ENCODE results near the gene TBC1D22A.

The TBC1D22A gene

GRCh38 chr22:46741974-46742519 is 20.4 kb upstream of the TBC1D22A start:
- ATAC-seq, result no peak
- TF ChIP-seq ZFP3 (CRISPR knock-in tag; IDR thresholded peaks at IDR 0.05) (no peak), POU6F1 (CRISPR knock-in tag; IDR thresholded peaks at IDR 0.05; ENCODE audit: borderline replicate concordance, low read depth) (no peak), CSDC2 (CRISPR knock-in tag; IDR thresholded peaks at IDR 0.05) (no peak), CSRNP3 (CRISPR knock-in tag; IDR thresholded peaks at IDR 0.05) (no peak), TCF4 (CRISPR knock-in tag; IDR thresholded peaks at IDR 0.05; ENCODE audit: borderline replicate concordance) (no peak), ZFP30 (CRISPR knock-in tag; IDR thresholded peaks at IDR 0.05) (no peak), ZNF8 (CRISPR knock-in tag; IDR thresholded peaks at IDR 0.05) (no peak), ZNF565 (CRISPR knock-in tag; conservative IDR thresholded peaks at IDR 0.05; ENCODE audit: low read depth) (no peak), ZC3H10 (CRISPR knock-in tag; IDR thresholded peaks at IDR 0.05) (no peak), ARNTL (CRISPR knock-in tag; IDR thresholded peaks at IDR 0.05; ENCODE audit: borderline replicate concordance, low read depth) (no peak), SNAI2 (CRISPR knock-in tag; IDR thresholded peaks at IDR 0.05) (no peak), PATZ1 (CRISPR knock-in tag; IDR thresholded peaks at IDR 0.05; ENCODE audit: borderline replicate concordance) (no peak), RARB (CRISPR knock-in tag; IDR thresholded peaks at IDR 0.05) (no peak), ZNF70 (CRISPR knock-in tag; IDR thresholded peaks at IDR 0.05) (no peak), ISL1 (CRISPR knock-in tag; IDR thresholded peaks at IDR 0.05) (no peak), ESRRG (CRISPR knock-in tag; IDR thresholded peaks at IDR 0.05) (no peak)

- no peak for ATAC-seq
- TF ChIP-seq ARNTL (CRISPR knock-in tag; IDR thresholded peaks at IDR 0.05; ENCODE audit: borderline replicate concordance, low read depth), result no peak
- no peak for TF ChIP-seq ZFP3 (CRISPR knock-in tag; IDR thresholded peaks at IDR 0.05)
- no peak for TF ChIP-seq ZFP30 (CRISPR knock-in tag; IDR thresholded peaks at IDR 0.05)
- no peak for TF ChIP-seq TOX (CRISPR knock-in tag; IDR thresholded peaks at IDR 0.05; ENCODE audit: borderline replicate concordance)
- no peak for TF ChIP-seq ZNF565 (CRISPR knock-in tag; conservative IDR thresholded peaks at IDR 0.05; ENCODE audit: low read depth)
- TF ChIP-seq OSR1 (CRISPR knock-in tag; IDR thresholded peaks at IDR 0.05), result no peak
- TF ChIP-seq ESRRG (CRISPR knock-in tag; IDR thresholded peaks at IDR 0.05), result no peak
- no peak for TF ChIP-seq PPARA (CRISPR knock-in tag; IDR thresholded peaks at IDR 0.05; ENCODE audit: borderline replicate concordance)
- no peak for TF ChIP-seq TSHZ2 (CRISPR knock-in tag; IDR thresholded peaks at IDR 0.05)
- no peak for TF ChIP-seq CSDC2 (CRISPR knock-in tag; IDR thresholded peaks at IDR 0.05)
- no peak for TF ChIP-seq POU6F1 (CRISPR knock-in tag; IDR thresholded peaks at IDR 0.05; ENCODE audit: borderline replicate concordance, low read depth)
Observed at GRCh38 chr22:46742576-46743221, 19.8 kb upstream of the TBC1D22A start.
